ENCODE results near the gene HACL1. TPM values are rescaled to one million over a fixed set of nuclear protein-coding genes. Genes with fewer than 3 reads are reported as not detected.

Gene HACL1
- total RNA-seq, 1 donor from 2014 or later, result 23.7 TPM

DNA sequence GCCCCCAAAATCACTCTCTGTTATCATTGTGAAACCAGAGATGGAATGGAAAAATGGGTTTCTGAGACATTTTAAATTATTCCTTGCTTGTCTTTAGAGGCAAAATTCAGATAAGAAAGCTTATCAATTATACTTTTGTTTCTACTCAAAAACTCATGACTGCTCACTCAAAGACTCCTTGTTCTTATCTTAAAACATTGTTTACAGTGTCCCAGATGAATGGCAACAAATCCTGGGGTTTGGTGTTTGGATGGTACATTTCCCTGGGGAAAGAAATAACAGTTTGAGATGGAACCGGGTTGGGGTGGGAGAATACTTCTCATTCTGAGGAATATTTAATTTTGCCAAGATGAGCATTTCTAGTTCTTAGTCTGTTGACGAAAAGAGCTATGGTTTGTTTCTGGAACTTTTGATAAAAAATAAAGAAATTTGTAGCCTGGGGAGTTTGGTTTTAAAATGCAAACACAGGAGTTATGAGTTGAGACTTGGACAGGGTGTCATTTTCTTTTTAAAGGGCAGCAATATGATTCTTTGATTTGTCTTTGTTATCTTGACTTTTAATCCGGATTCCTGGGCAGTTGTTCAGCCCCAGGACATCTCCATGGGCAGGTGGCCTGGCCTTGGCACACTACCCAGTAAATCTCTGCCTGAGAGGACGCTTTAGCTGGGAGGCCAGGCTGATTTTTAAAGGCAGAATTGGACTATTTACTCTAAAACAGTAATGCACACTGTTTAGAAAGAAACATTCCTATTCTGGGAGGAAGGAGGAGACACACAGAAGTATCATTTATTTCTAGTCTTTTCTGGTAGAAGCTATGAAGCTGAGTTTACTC lies 32.6 kb upstream of the HACL1 start:
- Mint-ChIP-seq H3K27me3 (ENCODE audit: unreplicated experiment) (no peaks in the 10 kb centered on the region), H3K4me3 (ENCODE audit: unreplicated experiment) (peak overlapping the region; percentile 10), H3K4me1 (ENCODE audit: unreplicated experiment) (peaks cover 98% of the 10 kb centered on the region), H3K27ac (ENCODE audit: unreplicated experiment) (peak overlapping the region; percentile 96), H3K36me3 (ENCODE audit: unreplicated experiment) (no peaks in the 10 kb centered on the region), H3K9me3 (ENCODE audit: unreplicated experiment) (no peaks in the 10 kb centered on the region)
- TF ChIP-seq, protein P1, sequence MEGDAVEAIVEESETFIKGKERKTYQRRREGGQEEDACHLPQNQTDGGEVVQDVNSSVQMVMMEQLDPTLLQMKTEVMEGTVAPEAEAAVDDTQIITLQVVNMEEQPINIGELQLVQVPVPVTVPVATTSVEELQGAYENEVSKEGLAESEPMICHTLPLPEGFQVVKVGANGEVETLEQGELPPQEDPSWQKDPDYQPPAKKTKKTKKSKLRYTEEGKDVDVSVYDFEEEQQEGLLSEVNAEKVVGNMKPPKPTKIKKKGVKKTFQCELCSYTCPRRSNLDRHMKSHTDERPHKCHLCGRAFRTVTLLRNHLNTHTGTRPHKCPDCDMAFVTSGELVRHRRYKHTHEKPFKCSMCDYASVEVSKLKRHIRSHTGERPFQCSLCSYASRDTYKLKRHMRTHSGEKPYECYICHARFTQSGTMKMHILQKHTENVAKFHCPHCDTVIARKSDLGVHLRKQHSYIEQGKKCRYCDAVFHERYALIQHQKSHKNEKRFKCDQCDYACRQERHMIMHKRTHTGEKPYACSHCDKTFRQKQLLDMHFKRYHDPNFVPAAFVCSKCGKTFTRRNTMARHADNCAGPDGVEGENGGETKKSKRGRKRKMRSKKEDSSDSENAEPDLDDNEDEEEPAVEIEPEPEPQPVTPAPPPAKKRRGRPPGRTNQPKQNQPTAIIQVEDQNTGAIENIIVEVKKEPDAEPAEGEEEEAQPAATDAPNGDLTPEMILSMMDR (IDR thresholded peaks at IDR 0.05), result no peak
- DNase-seq (ENCODE audit: extremely low spot score, unreplicated experiment), result no peak

DNA sequence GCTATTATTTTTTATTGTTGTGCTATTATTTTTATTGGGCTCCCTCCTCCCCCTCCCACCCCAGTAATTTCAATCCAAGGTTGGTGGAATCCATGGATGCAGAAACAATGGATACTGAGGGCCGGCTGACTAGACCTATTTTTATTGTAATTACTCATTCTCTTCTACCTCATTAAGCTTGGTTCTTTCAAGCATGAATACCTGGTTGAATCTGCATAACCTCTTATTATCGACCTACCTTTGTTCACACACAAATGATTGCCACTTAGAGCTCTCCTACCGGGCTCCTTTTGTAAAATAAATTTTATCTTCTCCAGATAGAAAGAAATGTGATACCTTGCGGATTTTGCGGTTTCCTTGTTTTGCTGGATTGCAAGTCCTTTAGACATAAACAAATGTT lies 31.8 kb upstream of the HACL1 start:
- Mint-ChIP-seq H3K27ac (ENCODE audit: unreplicated experiment) (peak overlapping the region; percentile 96), H3K4me1 (ENCODE audit: unreplicated experiment) (peaks cover 94% of the 10 kb centered on the region), H3K27me3 (ENCODE audit: unreplicated experiment) (no peaks in the 10 kb centered on the region), H3K4me3 (ENCODE audit: unreplicated experiment) (no peak overlapping the region), H3K36me3 (ENCODE audit: unreplicated experiment) (no peaks in the 10 kb centered on the region), H3K9me3 (ENCODE audit: unreplicated experiment) (no peaks in the 10 kb centered on the region)
- TF ChIP-seq, protein P1 (IDR thresholded peaks at IDR 0.05), result no peak
- no peak for DNase-seq (ENCODE audit: extremely low spot score, unreplicated experiment)

DNA sequence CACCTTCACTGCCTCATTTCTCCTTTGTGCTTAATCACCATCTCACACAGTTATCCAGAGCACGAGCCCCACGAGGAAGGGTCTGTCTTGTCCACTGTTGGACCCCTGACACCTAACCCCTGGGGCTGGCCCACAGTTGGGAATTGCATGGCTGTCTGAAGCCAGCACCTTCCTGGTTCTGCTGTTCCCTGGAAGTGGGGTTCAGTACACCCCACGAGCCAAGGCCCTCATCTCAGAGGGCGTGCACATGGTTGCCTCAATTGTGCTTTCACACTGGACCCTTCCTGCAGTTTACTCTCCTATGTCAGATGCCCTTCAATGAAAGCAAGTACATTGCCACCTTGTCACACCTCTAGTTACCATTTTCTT lies 30.8 kb upstream of the HACL1 start:
- Mint-ChIP-seq H3K36me3 (ENCODE audit: unreplicated experiment) (no peaks in the 10 kb centered on the region), H3K9me3 (ENCODE audit: unreplicated experiment) (no peaks in the 10 kb centered on the region), H3K27ac (ENCODE audit: unreplicated experiment) (peak overlapping the region; percentile 98), H3K4me1 (ENCODE audit: unreplicated experiment) (peaks cover 84% of the 10 kb centered on the region), H3K4me3 (ENCODE audit: unreplicated experiment) (peak overlapping the region; percentile 26), H3K27me3 (ENCODE audit: unreplicated experiment) (no peaks in the 10 kb centered on the region)
- TF ChIP-seq, protein P1 (IDR thresholded peaks at IDR 0.05), result no peak
- no peak for DNase-seq (ENCODE audit: extremely low spot score, unreplicated experiment)

DNA sequence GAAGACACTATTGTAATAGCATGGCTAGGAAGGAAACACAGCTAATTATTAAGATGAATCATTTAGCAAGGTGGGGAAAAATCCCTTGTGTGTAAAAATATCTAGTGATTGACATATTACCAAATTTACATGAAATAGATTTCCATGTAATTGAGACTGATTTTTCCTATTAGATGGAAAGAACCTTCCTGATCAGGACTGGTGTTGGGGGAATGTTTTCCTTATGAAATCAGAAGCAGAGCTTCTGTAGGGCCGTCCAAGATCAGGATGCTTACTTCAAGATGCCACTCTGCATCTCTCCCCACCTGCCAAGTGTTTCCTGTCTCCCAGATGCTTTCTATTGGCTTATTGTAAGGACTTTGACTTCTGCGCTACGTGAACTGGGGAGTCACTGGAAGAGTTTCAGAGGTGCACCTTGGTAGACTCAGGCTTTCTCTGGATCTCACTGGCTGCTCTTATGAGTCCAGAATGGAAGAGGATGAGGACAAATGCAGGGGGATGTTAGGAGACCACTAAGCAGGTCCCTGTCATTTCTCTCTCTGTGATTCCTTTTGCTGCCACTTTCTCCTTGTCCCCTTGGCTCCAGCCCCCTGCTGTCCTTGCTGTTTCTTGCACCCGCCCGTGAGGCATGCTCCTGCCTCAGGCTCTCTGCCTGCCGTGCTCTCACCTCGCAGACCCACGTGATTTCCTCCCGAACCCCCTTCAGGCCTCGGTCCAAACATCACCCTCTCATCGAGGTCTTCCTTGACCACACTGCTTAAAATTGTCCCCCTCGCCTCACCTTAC lies 30.2 kb upstream of the HACL1 start:
- no peaks in the 10 kb centered on the region for H3K9me3 Mint-ChIP-seq (ENCODE audit: unreplicated experiment)
- H3K4me1 Mint-ChIP-seq (ENCODE audit: unreplicated experiment), result peaks cover 78% of the 10 kb centered on the region
- H3K4me3 Mint-ChIP-seq (ENCODE audit: unreplicated experiment), result peak overlapping the region; percentile 26
- peak overlapping the region; percentile 98 for H3K27ac Mint-ChIP-seq (ENCODE audit: unreplicated experiment)
- DNase-seq (ENCODE audit: extremely low spot score, unreplicated experiment), result no peak
- TF ChIP-seq, protein P1 (IDR thresholded peaks at IDR 0.05), result no peak
- H3K27me3 Mint-ChIP-seq (ENCODE audit: unreplicated experiment), result no peaks in the 10 kb centered on the region
- no peaks in the 10 kb centered on the region for H3K36me3 Mint-ChIP-seq (ENCODE audit: unreplicated experiment)
